Measurements from ENCODE around the gene SAT1.

The SAT1 gene

DNA sequence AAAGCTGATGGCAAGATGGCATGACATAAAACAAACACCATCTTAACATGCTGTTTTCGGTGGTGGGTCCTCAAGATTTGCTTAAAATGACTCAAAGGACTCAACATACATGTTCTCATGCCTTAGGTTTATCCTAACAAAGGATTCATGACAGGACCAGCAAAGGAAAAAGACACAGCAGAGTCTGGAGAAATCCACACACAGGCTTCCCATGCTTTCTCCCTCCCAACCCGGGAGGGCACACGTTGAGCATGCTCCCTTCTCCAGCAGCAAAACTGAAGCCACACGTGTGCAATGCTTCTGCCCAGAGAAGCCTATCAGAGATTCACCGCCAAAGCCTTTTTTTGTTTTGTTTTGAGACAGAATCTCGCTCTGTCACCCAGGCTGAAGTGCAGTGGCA lies 39.9 kb downstream of the SAT1 start:
- Histone ChIP-seq H3K9me2 (replicated peaks; ENCODE audit: insufficient read depth, low read length) (no peaks in the 10 kb centered on the region), H2AFZ (ENCODE audit: low read length) (no peak overlapping the region), H3F3A (ENCODE audit: insufficient read depth, low read length) (no peaks in the 10 kb centered on the region), H3K79me2 (ENCODE audit: low read length) (no peaks in the 10 kb centered on the region), H3K4me2 (ENCODE audit: low read depth, low read length) (no peak overlapping the region), H4K20me1 (ENCODE audit: insufficient read depth, low read length) (no peaks in the 10 kb centered on the region), H3K4me3 (ENCODE audit: low read length) (no peak overlapping the region), H3K27me3 (replicated peaks; ENCODE audit: insufficient read depth, low read length) (no peaks in the 10 kb centered on the region), H3K36me3 (replicated peaks; ENCODE audit: insufficient read depth, low read length) (no peaks in the 10 kb centered on the region), H3K27ac (ENCODE audit: low read length) (no peak overlapping the region), H3K9me3 (replicated peaks; ENCODE audit: insufficient read depth, low read length) (no peaks in the 10 kb centered on the region), H3K4me1 (ENCODE audit: low read length) (0 out of 2 replicates have a peak, but pooled peaks cover 3% of the 10 kb centered on the region), H3K9ac (ENCODE audit: low read length) (no peak overlapping the region)
- TF ChIP-seq EZH2phosphoT487 (IDR thresholded peaks at IDR 0.05; ENCODE audit: low read length): no peak
- TF ChIP-seq EZH2 (optimal IDR thresholded peaks at IDR 0.05; ENCODE audit: low read depth, low read length): no peak
- TF ChIP-seq, protein P1, sequence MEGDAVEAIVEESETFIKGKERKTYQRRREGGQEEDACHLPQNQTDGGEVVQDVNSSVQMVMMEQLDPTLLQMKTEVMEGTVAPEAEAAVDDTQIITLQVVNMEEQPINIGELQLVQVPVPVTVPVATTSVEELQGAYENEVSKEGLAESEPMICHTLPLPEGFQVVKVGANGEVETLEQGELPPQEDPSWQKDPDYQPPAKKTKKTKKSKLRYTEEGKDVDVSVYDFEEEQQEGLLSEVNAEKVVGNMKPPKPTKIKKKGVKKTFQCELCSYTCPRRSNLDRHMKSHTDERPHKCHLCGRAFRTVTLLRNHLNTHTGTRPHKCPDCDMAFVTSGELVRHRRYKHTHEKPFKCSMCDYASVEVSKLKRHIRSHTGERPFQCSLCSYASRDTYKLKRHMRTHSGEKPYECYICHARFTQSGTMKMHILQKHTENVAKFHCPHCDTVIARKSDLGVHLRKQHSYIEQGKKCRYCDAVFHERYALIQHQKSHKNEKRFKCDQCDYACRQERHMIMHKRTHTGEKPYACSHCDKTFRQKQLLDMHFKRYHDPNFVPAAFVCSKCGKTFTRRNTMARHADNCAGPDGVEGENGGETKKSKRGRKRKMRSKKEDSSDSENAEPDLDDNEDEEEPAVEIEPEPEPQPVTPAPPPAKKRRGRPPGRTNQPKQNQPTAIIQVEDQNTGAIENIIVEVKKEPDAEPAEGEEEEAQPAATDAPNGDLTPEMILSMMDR (IDR thresholded peaks at IDR 0.05; ENCODE audit: low read length): no peak
- DNase-seq: no peak

DNA sequence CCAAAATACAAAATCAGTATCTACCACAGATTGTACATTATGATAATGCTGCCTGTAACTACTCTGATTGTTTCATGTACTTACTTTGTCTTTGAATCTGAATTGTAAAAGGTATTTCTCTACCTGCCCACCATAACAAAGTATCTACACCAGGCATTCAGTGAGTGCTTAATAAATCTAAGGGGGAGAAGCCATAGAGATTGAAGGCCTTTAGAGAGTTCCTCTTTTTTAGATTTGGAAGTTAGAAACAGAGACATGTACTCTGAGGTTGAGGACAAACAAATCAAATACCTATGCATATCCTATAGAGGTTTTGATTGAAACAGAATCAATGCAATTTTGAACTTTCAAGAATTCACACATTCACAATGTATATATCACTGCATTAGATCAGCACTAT lies 42.7 kb downstream of the SAT1 start:
- no peaks in the 10 kb centered on the region for H4K20me1 ChIP-seq (ENCODE audit: insufficient read depth, low read length)
- no peak overlapping the region for H3K4me3 ChIP-seq (ENCODE audit: low read length)
- TF ChIP-seq, protein P1 (IDR thresholded peaks at IDR 0.05; ENCODE audit: low read length): no peak
- TF ChIP-seq EZH2 (optimal IDR thresholded peaks at IDR 0.05; ENCODE audit: low read depth, low read length) (no peak), EZH2phosphoT487 (IDR thresholded peaks at IDR 0.05; ENCODE audit: low read length) (no peak)
- no peaks in the 10 kb centered on the region for H3K79me2 ChIP-seq (ENCODE audit: low read length)
- H3K9me3 ChIP-seq (replicated peaks; ENCODE audit: insufficient read depth, low read length): no peaks in the 10 kb centered on the region
- DNase-seq: no peak
- H3K4me2 ChIP-seq (ENCODE audit: low read depth, low read length): no peak overlapping the region
- H3K9me2 ChIP-seq (replicated peaks; ENCODE audit: insufficient read depth, low read length): no peaks in the 10 kb centered on the region
- H2AFZ ChIP-seq (ENCODE audit: low read length): no peak overlapping the region
- no peaks in the 10 kb centered on the region for H3K4me1 ChIP-seq (ENCODE audit: low read length)
- no peak overlapping the region for H3K9ac ChIP-seq (ENCODE audit: low read length)
- H3K27ac ChIP-seq (ENCODE audit: low read length): no peak overlapping the region
- H3F3A ChIP-seq (ENCODE audit: insufficient read depth, low read length): no peaks in the 10 kb centered on the region
- no peaks in the 10 kb centered on the region for H3K36me3 ChIP-seq (replicated peaks; ENCODE audit: insufficient read depth, low read length)
- H3K27me3 ChIP-seq (replicated peaks; ENCODE audit: insufficient read depth, low read length): no peaks in the 10 kb centered on the region

DNA sequence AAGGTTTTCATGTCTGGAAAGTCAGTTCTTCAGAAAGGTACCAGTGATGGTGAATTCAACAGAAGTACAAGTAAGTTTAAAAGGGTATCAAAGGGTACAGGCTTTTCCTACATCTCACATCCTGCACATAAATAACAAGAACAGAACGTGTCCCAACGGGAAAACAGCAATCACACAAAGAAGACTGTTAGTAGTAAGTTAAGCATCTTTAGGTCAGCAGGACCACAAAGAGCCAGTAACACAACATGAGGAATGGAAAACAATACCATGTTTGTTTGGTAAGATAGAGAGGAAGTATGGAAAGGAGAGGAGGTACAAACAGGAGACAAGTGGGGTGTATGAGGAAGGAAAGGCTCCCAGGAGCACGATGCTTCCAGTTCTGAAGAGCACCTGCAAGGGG lies 43.2 kb downstream of the SAT1 start:
- H3K79me2 ChIP-seq (ENCODE audit: low read length): no peaks in the 10 kb centered on the region
- no peaks in the 10 kb centered on the region for H3K27me3 ChIP-seq (replicated peaks; ENCODE audit: insufficient read depth, low read length)
- no peak for DNase-seq

More for the DNA sequence above, 43.2 kb downstream of the SAT1 start:
- Histone ChIP-seq H3K36me3 (replicated peaks; ENCODE audit: insufficient read depth, low read length) (no peaks in the 10 kb centered on the region), H3K4me2 (ENCODE audit: low read depth, low read length) (no peak overlapping the region), H3K9me3 (replicated peaks; ENCODE audit: insufficient read depth, low read length) (no peaks in the 10 kb centered on the region), H3K4me1 (ENCODE audit: low read length) (no peaks in the 10 kb centered on the region), H3K27ac (ENCODE audit: low read length) (no peak overlapping the region), H3F3A (ENCODE audit: insufficient read depth, low read length) (no peaks in the 10 kb centered on the region), H2AFZ (ENCODE audit: low read length) (no peak overlapping the region), H3K4me3 (ENCODE audit: low read length) (no peak overlapping the region), H3K9ac (ENCODE audit: low read length) (no peak overlapping the region), H3K9me2 (replicated peaks; ENCODE audit: insufficient read depth, low read length) (no peaks in the 10 kb centered on the region), H4K20me1 (ENCODE audit: insufficient read depth, low read length) (no peaks in the 10 kb centered on the region)
- no peak for TF ChIP-seq EZH2 (optimal IDR thresholded peaks at IDR 0.05; ENCODE audit: low read depth, low read length)
- TF ChIP-seq, protein P1 (IDR thresholded peaks at IDR 0.05; ENCODE audit: low read length): no peak

Data from MM.1S (cell line).